A549 (cell line): ENCODE data around the gene HHLA2. TPM values are rescaled to one million over a fixed set of nuclear protein-coding genes. Genes with fewer than 3 reads are reported as not detected.
"Not testable (repeated sequence)": the region's sequence is repeated elsewhere in the genome, so short reads cannot be mapped to it uniquely, and the experiment has no call there.

Experiments used
- ATAC-seq, 2 experiments: fragments of 200-7000 bp in 1 of 2; fragments of >200 bp in 1 of 2; cut with Nextera tagmentation in 1 of 2; cut with Tn5 transposase in 1 of 2; 3 replicates each; pipeline versions ENCODE4 v1.8.0 to v1.9.1; 2018 to 2020; ENCODE audit warnings: mild to moderate bottlenecking in 1 of 2, moderate library complexity in 1 of 2
- CTCF ChIA-PET: fragments of 300-600 bp; sonication (Branson Sonifier 250); formaldehyde crosslinking; extraction: SDS; loops from one replicate; lab custom pipeline; 2021; ENCODE audit warnings: antibody characterized with exemption, inconsistent platforms; lab: Yijun Ruan, JAX
- POLR2A ChIA-PET: fragments of 350-600 bp; formaldehyde crosslinking; extraction: SDS; loops from one replicate; lab custom pipeline; 2021; ENCODE audit warnings: antibody characterized with exemption, inconsistent platforms; lab: Yijun Ruan, JAX
- DNase-seq, 2 experiments: peaks; one replicate each; pipeline versions ENCODE4 v3.0.0 to v3.0.0-alpha.2; 2011 to 2016; ENCODE audit warnings: low read depth in 1 of 2, low spot score in 1 of 2
- FAIRE-seq: peaks from 2 replicates; lab custom pipeline; 2011; peaks lifted over from hg19 to GRCh38; lab: Jason Lieb, UNC
- H3K27ac ChIP-seq, 2 experiments: fragments of >200 bp; sonication (Bioruptor Twin); formaldehyde crosslinking; 3 replicates each; pipeline ENCODE4 v1.5.1; 2016 to 2017
- H3K4me1 ChIP-seq: fragments of >200 bp; sonication (Bioruptor Twin); formaldehyde crosslinking; 3 replicates; pipeline ENCODE4 v1.6.1; 2016
- H3K4me2 ChIP-seq: fragments of >200 bp; sonication (Bioruptor Twin); formaldehyde crosslinking; 3 replicates; pipeline ENCODE4 v1.6.1; 2016
- H3K4me3 ChIP-seq: fragments of >200 bp; sonication (Bioruptor Twin); formaldehyde crosslinking; 3 replicates; pipeline ENCODE4 v1.5.1; 2016
- H3K9me3 ChIP-seq: fragments of >200 bp; sonication (Bioruptor Twin); formaldehyde crosslinking; 3 replicates; pipeline ENCODE4 v1.6.1; 2016
- ATOH8 ChIP-seq: fragments of 250-450 bp; sonication (Bioruptor Pico); IDR thresholded peaks from 2 replicates; pipeline ENCODE4 v1.5.0; 2020; ENCODE audit warnings: low read depth, mild to moderate bottlenecking, moderate library complexity
- BCL3 ChIP-seq: fragments of >200 bp; sonication (Bioruptor Twin); formaldehyde crosslinking; IDR thresholded peaks from 3 replicates; pipeline ENCODE4 v1.6.1; 2016
- BHLHE40 ChIP-seq: IDR thresholded peaks from 2 replicates; pipeline ENCODE4 v1.6.1; 2012; ENCODE audit warnings: low read depth, low read length, inconsistent platforms
- CBX2 ChIP-seq: fragments of 200-600 bp; sonication (generic); IDR thresholded peaks from 2 replicates; pipeline ENCODE4 v1.6.1; 2016; ENCODE audit warnings: low read depth, mild to moderate bottlenecking, borderline replicate concordance
- CBX8 ChIP-seq: fragments of 200-600 bp; sonication (generic); IDR thresholded peaks from 2 replicates; pipeline ENCODE4 v1.6.1; 2016
- CEBPB ChIP-seq, 2 experiments: fragments of >200 bp in 1 of 2; sonication (Bioruptor Twin) in 1 of 2; formaldehyde crosslinking in 1 of 2; IDR thresholded peaks; 2 replicates each; pipeline ENCODE4 v1.6.1; 2012 to 2016
- CHD4 ChIP-seq: fragments of 200-600 bp; sonication (generic); IDR thresholded peaks from 2 replicates; pipeline ENCODE4 v1.6.1; 2016; ENCODE audit warnings: antibody characterized with exemption, mild to moderate bottlenecking, borderline replicate concordance
- CTCF ChIP-seq: fragments of >200 bp; sonication (Bioruptor Twin); formaldehyde crosslinking; IDR thresholded peaks from 3 replicates; pipeline ENCODE4 v1.5.1; 2016
- GATA3 ChIP-seq: IDR thresholded peaks from 2 replicates; pipeline ENCODE4 v1.6.1; 2012; ENCODE audit warnings: borderline replicate concordance
- KDM5A ChIP-seq: fragments of 200-600 bp; sonication (generic); IDR thresholded peaks from 2 replicates; pipeline ENCODE4 v1.6.1; 2016; ENCODE audit warnings: antibody characterized with exemption, mild to moderate bottlenecking
- MAFK ChIP-seq: fragments of 450-650 bp; IDR thresholded peaks from 2 replicates; pipeline ENCODE4 v1.6.1; 2014; ENCODE audit not compliant: partially characterized antibody
- MAX ChIP-seq: IDR thresholded peaks from 2 replicates; pipeline ENCODE4 v1.6.1; 2012
- MYC ChIP-seq: IDR thresholded peaks from 2 replicates; pipeline ENCODE4 v1.6.1; 2012; ENCODE audit warnings: mild to moderate bottlenecking, inconsistent platforms, low read length, improper control_type of control experiment, borderline replicate concordance
- NR3C1 ChIP-seq: fragments of >200 bp; sonication (Bioruptor Twin); formaldehyde crosslinking; IDR thresholded peaks from 3 replicates; pipeline ENCODE4 v1.6.1; 2017
- PHF8 ChIP-seq: fragments of 200-600 bp; sonication (generic); IDR thresholded peaks from 2 replicates; pipeline ENCODE4 v1.6.1; 2016; ENCODE audit warnings: low read depth, mild to moderate bottlenecking, antibody characterized with exemption, moderate library complexity, borderline replicate concordance
- RAD21 ChIP-seq, 2 experiments: fragments of >200 bp in 1 of 2; sonication (Bioruptor Twin) in 1 of 2; formaldehyde crosslinking in 1 of 2; IDR thresholded peaks in 1 of 2; conservative IDR thresholded peaks in 1 of 2; 2 replicates in 1 of 2; 3 replicates in 1 of 2; pipeline ENCODE4 v1.6.1; 2012 to 2018; ENCODE audit warnings: inconsistent platforms in 1 of 2
- RARB ChIP-seq: fragments of 250-450 bp; sonication (Bioruptor Pico); IDR thresholded peaks from 2 replicates; pipeline ENCODE4 v1.8.0; 2021; ENCODE audit warnings: mild to moderate bottlenecking, moderate library complexity
- REST ChIP-seq: fragments of 200-600 bp; sonication (generic); IDR thresholded peaks from 2 replicates; pipeline ENCODE4 v1.6.1; 2016; ENCODE audit warnings: antibody characterized with exemption, mild to moderate bottlenecking, moderate library complexity
- RFX5 ChIP-seq: fragments of 450-650 bp; IDR thresholded peaks from 2 replicates; pipeline ENCODE4 v1.7.1; 2014; ENCODE audit warnings: antibody characterized with exemption, mild to moderate bottlenecking, moderate library complexity
- RNF2 ChIP-seq: fragments of 200-600 bp; sonication (generic); IDR thresholded peaks from 2 replicates; pipeline ENCODE4 v1.6.1; 2016; ENCODE audit warnings: low read depth, mild to moderate bottlenecking, antibody characterized with exemption, moderate library complexity, borderline replicate concordance
- TFCP2L1 ChIP-seq: fragments of 250-450 bp; sonication (Bioruptor Pico); IDR thresholded peaks from 2 replicates; pipeline ENCODE4 v1.5.0; 2021; ENCODE audit warnings: mild to moderate bottlenecking
- TP53 ChIP-seq: fragments of 250-450 bp; sonication (Bioruptor Pico); IDR thresholded peaks from 2 replicates; pipeline ENCODE4 v1.5.0; 2021; ENCODE audit warnings: mild to moderate bottlenecking, moderate library complexity
- ZFP36 ChIP-seq: fragments of 450-650 bp; IDR thresholded peaks from 2 replicates; pipeline ENCODE4 v1.6.1; 2014; ENCODE audit warnings: borderline replicate concordance; ENCODE audit not compliant: partially characterized antibody
- WGBS: methylation state at CpG from one replicate; pipeline ENCODE4 v1.1.6; 2017; ENCODE audit errors: missing lambda C conversion rate; 5-methylcytosine and 5-hydroxymethylcytosine counted together
- polyA plus RNA-seq, 4 experiments: library from polyadenylated mRNA; depleted of rRNA in 3 of 4; stranded (reverse); fragments of >200 nt; fragmentation: RNase III in 1 of 4; extraction: RNeasy Plus Mini Kit Qiagen cat#74134 plus additional on column Dnase treatment in 1 of 4; gene quantifications; 2 replicates in 3 of 4; 3 replicates in 1 of 4; pipeline ENCODE4 v1.2.3, GENCODE V29; 2011 to 2017

Gene HHLA2
- polyA plus RNA-seq, 2 of the 4 experiments (the other 2 are of a cell fraction) = 0.08 to 0.48 TPM

- Histone ChIP-seq H3K27ac (no peak overlapping the region), H3K4me3 (no peak overlapping the region), H3K4me1 (no peaks in the 10 kb centered on the region), H3K9me3 (no peaks in the 10 kb centered on the region), H3K4me2 (no peak overlapping the region)
- TF ChIP-seq KDM5A (no peak), ATOH8 (CRISPR knock-in tag) (no peak), CEBPB (IDR thresholded peaks at IDR 0.05) (no peak), RNF2 (no peak)
- DNase-seq (no peak), FAIRE-seq (no peak), ATAC-seq (no peak)
- ChIA-PET POLR2A (no interaction called here), CTCF (no interaction called here)
- 37% methylated on average over 2 of the region's 2 CpGs for WGBS
Measured at GRCh38 chr3:108271626-108272025, 24.7 kb upstream of the HHLA2 start.

- FAIRE-seq, H3K4me1 ChIP-seq, H3K4me3 ChIP-seq, DNase-seq, POLR2A ChIA-PET, H3K27ac ChIP-seq, ATAC-seq, CTCF ChIA-PET, H3K4me2 ChIP-seq: not testable (repeated sequence)
- H3K9me3 ChIP-seq = peaks cover 21% of the 10 kb centered on the region
- WGBS = 20% methylated on average over 4 of the region's 4 CpGs
Measured at GRCh38 chr3:108279066-108279465, 17.3 kb upstream of the HHLA2 start.

- ChIA-PET POLR2A (no interaction called here), CTCF (no interaction called here)
- no peak overlapping the region for H3K4me3 ChIP-seq
- FAIRE-seq = no peak
- no peaks in the 10 kb centered on the region for H3K4me1 ChIP-seq
- ATAC-seq = no peak
- no peak for DNase-seq
- peaks cover 21% of the 10 kb centered on the region for H3K9me3 ChIP-seq
- no peak for TF ChIP-seq ZFP36
- TF ChIP-seq TP53 (CRISPR knock-in tag) = no peak
- TF ChIP-seq BCL3 = no peak
- no peak for TF ChIP-seq RAD21 (conservative IDR thresholded peaks at IDR 0.05 in 1 of 2, IDR thresholded peaks at IDR 0.05 in 1 of 2)
- TF ChIP-seq CTCF = no peak
- TF ChIP-seq RFX5 = no peak
- no peak for TF ChIP-seq CBX2
- TF ChIP-seq MYC = no peak
- no peak for TF ChIP-seq MAX
- no peak for TF ChIP-seq BHLHE40
- no peak for TF ChIP-seq CHD4
- no peak for TF ChIP-seq GATA3
- no peak for TF ChIP-seq REST
- no peak for TF ChIP-seq TFCP2L1
- no peak for TF ChIP-seq PHF8
- TF ChIP-seq RARB (CRISPR knock-in tag) = no peak
- no peak for TF ChIP-seq KDM5A
- no peak for TF ChIP-seq NR3C1
- TF ChIP-seq MAFK = no peak
- no peak for TF ChIP-seq CBX8
- H3K27ac ChIP-seq = no peak overlapping the region
- H3K4me2 ChIP-seq = no peak overlapping the region
Measured at GRCh38 chr3:108280476-108280875, 15.9 kb upstream of the HHLA2 start.
